SK-N-SH (cell line): ENCODE measurements around the gene PPRC1.

Experiments used
- CHD2 ChIP-seq: fragments of 150-350 bp; IDR thresholded peaks from 2 replicates; pipeline ENCODE4 v1.6.1; 2018; ENCODE audit warnings: low read length; ENCODE audit not compliant: partially characterized antibody
- CTCF ChIP-seq: fragments of 200-600 bp; sonication (generic); IDR thresholded peaks from 2 replicates; pipeline ENCODE4 v1.6.1; 2017; ENCODE audit warnings: antibody characterized with exemption, mild to moderate bottlenecking, moderate library complexity
- EZH2phosphoT487 ChIP-seq: fragments of 200-600 bp; sonication (generic); IDR thresholded peaks from 2 replicates; pipeline ENCODE4 v1.6.1; 2017; ENCODE audit warnings: low read depth, mixed run types, mild to moderate bottlenecking, antibody characterized with exemption, moderate library complexity, borderline replicate concordance
- FOXM1 ChIP-seq: IDR thresholded peaks from 2 replicates; pipeline ENCODE4 v1.4.0; 2012; ENCODE audit warnings: low read depth, mild to moderate bottlenecking
- GABPA ChIP-seq: IDR thresholded peaks from 2 replicates; pipeline ENCODE4 v1.4.0; 2012; ENCODE audit warnings: low read depth, mild to moderate bottlenecking
- MXI1 ChIP-seq: IDR thresholded peaks from 2 replicates; pipeline ENCODE4 v1.6.1; 2012; ENCODE audit warnings: mild to moderate bottlenecking, low read depth, low read length, improper control_type of control experiment
- NRF1 ChIP-seq: IDR thresholded peaks from 2 replicates; pipeline ENCODE4 v1.6.1; 2012; ENCODE audit warnings: low read depth, mild to moderate bottlenecking, low read length
- POLR2AphosphoS5 ChIP-seq: IDR thresholded peaks from 2 replicates; pipeline ENCODE4 v1.6.1; 2012; ENCODE audit warnings: low read depth, low read length
- RAD21 ChIP-seq: IDR thresholded peaks from 2 replicates; pipeline ENCODE4 v1.6.1; 2012; ENCODE audit warnings: mild to moderate bottlenecking, low read length
- SMC3 ChIP-seq: IDR thresholded peaks from 2 replicates; pipeline ENCODE4 v1.6.1; 2012; ENCODE audit warnings: low read depth, low read length, improper control_type of control experiment
- TAF1 ChIP-seq: IDR thresholded peaks from 2 replicates; pipeline ENCODE4 v1.6.1; 2012; ENCODE audit warnings: low read depth, mild to moderate bottlenecking, low read length, moderate library complexity, borderline replicate concordance
- TEAD4 ChIP-seq: IDR thresholded peaks from 2 replicates; pipeline ENCODE4 v1.4.0; 2012; ENCODE audit warnings: mild to moderate bottlenecking, borderline replicate concordance; ENCODE audit not compliant: insufficient read depth
- USF2 ChIP-seq: fragments of 150-350 bp; IDR thresholded peaks from 2 replicates; pipeline ENCODE4 v1.6.1; 2017; ENCODE audit warnings: antibody characterized with exemption, low read length, low read depth, borderline replicate concordance
- YY1 ChIP-seq: IDR thresholded peaks from 2 replicates; pipeline ENCODE4 v1.4.0; 2012; ENCODE audit warnings: low read depth, mild to moderate bottlenecking

GRCh38 chr10:102117391-102118159 lies 15.3 kb upstream of the PPRC1 start:
- peak; percentile 45; the same call in 1 of the 2 replicates for TF ChIP-seq RAD21
- TF ChIP-seq USF2, result no peak
- peak; percentile 40 for TF ChIP-seq CTCF
- no peak for TF ChIP-seq FOXM1
- TF ChIP-seq EZH2phosphoT487, result no peak
- TF ChIP-seq MXI1, result peak; percentile 96
- TF ChIP-seq NRF1, result no peak
- TF ChIP-seq POLR2AphosphoS5, result peak; percentile 55
- TF ChIP-seq TAF1, result 0 out of 2 replicates have a peak, but pooled peaks have one; percentile 30
- peak; percentile 77 for TF ChIP-seq CHD2
- 0 out of 2 replicates have a peak, but pooled peaks have one; percentile 19 for TF ChIP-seq TEAD4
- TF ChIP-seq SMC3, result no peak; the same call in 1 of the 2 replicates
- TF ChIP-seq GABPA, result no peak
- no peak for TF ChIP-seq YY1
